Activated CD4-positive, CD25-positive, alpha-beta regulatory T cell (primary cell): ENCODE results near the gene DCN.
"Not testable (repeated sequence)": the region's sequence is repeated elsewhere in the genome, so short reads cannot be mapped to it uniquely, and the experiment has no call there.

ENCODE experiments used
- DNase-seq, 4 experiments: peaks; one replicate each; lab custom pipeline; 2025; lab: John Stamatoyannopoulos, UW

Gene DCN

GRCh38 chr12:91182636-91183455 lies at the start of gene DCN:
Gene DCN (minus strand): TSS chr12:91182817. CDS start chr12:91178552, 4,265 bp downstream.
- DNase-seq, result no peak

- DNase-seq, result no peak
Observed at GRCh38 chr12:91230841-91231240, 48.2 kb upstream of the DCN start.

GRCh38 chr12:91226951-91227350 lies 44.3 kb upstream of the DCN start:
- no peak for DNase-seq

GRCh38 chr12:91225316-91225715 lies 42.7 kb upstream of the DCN start:
- DNase-seq, result no peak

GRCh38 chr12:91224401-91224800 lies 41.8 kb upstream of the DCN start:
- DNase-seq, result no peak

- DNase-seq, result no peak
Observed at GRCh38 chr12:91222746-91223145, 40.1 kb upstream of the DCN start.

- DNase-seq, result no peak
Observed at GRCh38 chr12:91219919-91220318, 37.3 kb upstream of the DCN start.

GRCh38 chr12:91219511-91219910 lies 36.9 kb upstream of the DCN start:
- no peak for DNase-seq

- DNase-seq, result no peak
Observed at GRCh38 chr12:91216871-91217270, 34.3 kb upstream of the DCN start.

GRCh38 chr12:91215940-91216454 lies 33.4 kb upstream of the DCN start:
- DNase-seq, result no peak

GRCh38 chr12:91211866-91212265 lies 29.2 kb upstream of the DCN start:
- DNase-seq, result no peak

GRCh38 chr12:91210618-91211017 lies 28.0 kb upstream of the DCN start:
- no peak for DNase-seq

- DNase-seq, result no peak
Observed at GRCh38 chr12:91210144-91210543, 27.5 kb upstream of the DCN start.

GRCh38 chr12:91207301-91207700 lies 24.7 kb upstream of the DCN start:
- DNase-seq, result not testable (repeated sequence)

- DNase-seq, result no peak
Observed at GRCh38 chr12:91205811-91206210, 23.2 kb upstream of the DCN start.

- no peak for DNase-seq
Observed at GRCh38 chr12:91204421-91204820, 21.8 kb upstream of the DCN start.

- no peak for DNase-seq
Observed at GRCh38 chr12:91203610-91204009, 21.0 kb upstream of the DCN start.

GRCh38 chr12:91202390-91202789 lies 19.8 kb upstream of the DCN start:
- DNase-seq, result no peak

- DNase-seq, result no peak
Observed at GRCh38 chr12:91196436-91196835, 13.8 kb upstream of the DCN start.

- DNase-seq, result no peak
Observed at GRCh38 chr12:91194500-91194899, 11.9 kb upstream of the DCN start.

GRCh38 chr12:91191513-91192111 lies 9.0 kb upstream of the DCN start:
- no peak for DNase-seq

GRCh38 chr12:91189516-91189915 lies 6.9 kb upstream of the DCN start:
- DNase-seq, result no peak

GRCh38 chr12:91188778-91189177 lies 6.2 kb upstream of the DCN start:
- DNase-seq, result no peak
